IPS DF 19.7 (cell line): Measurements from ENCODE around the gene BAHCC1.

Experiments used
- DNase-seq: peaks from one replicate; pipeline ENCODE4 v3.0.0-alpha.2; 2013; ENCODE audit warnings: low read depth, low spot score

BAHCC1 gene

DNA sequence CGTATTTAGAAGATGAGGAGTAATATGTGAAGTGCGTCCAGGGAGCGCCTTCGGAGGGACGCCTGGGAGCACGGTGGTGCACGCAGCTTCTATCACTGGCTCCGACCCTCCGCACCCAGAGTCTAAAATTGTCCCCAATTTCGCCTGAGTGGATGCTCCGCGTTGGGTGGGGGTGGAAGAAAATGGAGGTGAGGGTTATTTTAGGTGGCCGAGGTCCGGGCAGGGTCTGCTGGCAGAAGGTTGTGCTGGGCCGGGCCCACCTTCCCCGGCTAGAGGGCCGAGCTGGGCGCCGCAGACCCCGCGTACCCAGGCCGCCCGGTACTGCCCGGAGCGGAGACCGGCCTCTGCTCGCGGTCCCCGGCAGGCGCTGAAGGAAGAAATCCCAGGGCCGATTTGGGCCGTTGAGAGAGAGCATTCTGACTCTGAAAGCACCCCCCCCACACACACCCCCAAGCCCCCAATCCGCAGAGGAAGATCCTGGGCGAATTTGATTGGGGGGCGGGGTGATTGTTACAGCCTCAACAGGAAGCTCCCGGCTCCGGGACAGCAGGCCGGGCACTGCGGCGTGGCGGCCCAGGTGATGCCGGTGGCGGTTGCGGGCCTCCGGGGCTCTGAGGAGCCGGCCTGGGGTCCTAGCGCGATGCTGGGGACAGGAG is 3.0 kb downstream of the BAHCC1 start:
- DNase-seq, result no peak

DNA sequence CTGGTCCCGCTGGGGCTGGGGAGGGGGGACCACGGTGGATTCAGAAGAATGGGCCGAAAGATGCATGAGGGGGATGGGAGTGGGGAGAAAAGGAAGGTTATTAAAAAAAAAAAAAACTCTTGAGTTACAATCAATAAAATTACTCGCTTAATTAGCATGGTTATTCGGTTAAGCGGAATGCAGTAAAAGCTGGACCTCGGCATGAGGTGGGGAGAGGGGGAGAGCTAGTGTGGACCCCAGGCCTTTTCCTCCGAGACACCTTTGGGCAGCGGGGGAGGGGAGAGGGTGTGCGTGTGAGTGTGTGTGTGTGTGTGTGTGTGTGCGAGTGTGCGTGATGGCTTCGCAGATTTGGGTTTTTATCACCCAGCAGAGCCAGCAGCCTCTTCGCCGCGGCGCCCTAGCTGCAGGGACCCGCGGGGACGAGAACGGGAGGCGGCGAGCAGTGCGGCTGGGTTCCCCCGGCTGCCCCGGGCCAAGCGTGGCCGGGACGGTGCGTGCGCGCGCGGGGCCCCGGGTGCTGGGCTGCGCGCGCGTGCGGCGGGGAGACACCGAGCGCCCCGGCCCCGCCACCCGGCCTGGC is 3.7 kb downstream of the BAHCC1 start:
- no peak for DNase-seq

DNA sequence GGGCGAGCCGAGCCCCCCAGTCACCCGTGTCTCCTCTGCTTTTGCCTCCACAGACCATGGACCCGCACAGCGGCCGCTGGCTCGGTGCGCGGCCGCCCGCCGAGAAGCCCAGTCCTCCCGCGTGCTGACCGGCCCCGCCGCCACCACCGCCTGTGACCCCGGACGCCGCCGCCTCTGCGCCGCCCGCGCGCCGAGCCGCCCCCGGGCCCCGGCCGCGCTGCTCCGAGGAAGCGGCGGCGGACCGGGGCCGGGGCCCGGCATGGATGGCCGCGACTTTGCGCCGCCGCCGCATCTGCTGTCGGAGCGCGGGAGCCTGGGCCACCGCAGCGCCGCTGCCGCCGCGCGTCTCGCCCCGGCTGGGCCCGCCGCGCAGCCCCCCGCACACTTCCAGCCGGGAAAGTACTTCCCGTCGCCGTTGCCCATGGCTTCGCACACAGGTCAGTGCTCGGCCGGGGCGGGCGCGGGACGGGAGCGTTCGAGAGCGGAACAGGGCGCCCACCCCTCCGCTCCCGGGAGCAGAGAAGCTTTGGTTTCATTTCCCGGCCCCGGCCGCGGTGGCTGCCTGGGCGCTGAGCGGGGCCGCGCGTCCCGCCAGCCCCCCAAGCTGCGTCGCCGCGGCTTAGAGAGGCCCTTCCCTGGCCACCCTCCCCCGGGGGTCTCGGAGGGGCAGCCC is 4.4 kb downstream of the BAHCC1 start:
- no peak for DNase-seq

DNA sequence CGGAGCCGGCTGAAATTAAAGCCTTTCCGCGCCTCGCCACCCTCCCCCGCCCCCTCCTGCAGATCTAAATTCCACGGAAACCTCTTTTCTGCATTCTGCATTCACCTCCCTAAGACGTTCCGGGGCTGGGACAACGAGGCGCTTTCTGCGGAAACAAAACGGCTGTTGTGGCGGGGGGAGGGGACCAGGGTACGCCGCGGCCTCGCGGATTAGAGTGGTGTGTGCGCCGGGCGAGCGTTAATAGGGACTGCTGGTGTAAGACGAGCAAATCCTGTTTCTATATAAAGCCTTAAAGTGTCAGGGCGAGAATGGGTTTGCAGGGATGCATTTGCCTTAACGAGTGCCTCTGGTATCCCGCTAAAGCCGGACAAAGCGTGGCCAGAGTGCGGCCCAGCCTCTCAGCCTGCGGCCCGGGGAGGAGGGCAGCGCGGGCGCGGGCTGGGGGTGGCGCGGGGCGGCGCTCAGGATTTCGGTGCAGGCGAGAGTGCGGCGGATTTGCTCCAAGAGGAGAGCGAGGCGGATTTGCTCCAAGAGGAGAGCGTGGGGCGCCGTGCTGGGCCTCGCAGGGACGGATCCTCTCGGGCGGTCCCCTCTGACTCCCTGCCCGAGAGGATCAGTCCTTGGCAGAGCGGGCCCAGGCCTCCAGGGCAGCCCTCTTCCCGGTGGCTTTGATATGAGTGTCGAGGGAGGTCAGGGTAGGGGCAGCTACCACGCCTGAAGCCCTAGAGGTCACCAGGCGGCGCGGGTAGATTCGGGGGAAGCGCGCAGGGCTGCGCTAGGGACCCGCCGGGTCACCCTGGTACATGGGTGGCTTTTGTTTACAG is 5.1 kb downstream of the BAHCC1 start:
- DNase-seq, result no peak

DNA sequence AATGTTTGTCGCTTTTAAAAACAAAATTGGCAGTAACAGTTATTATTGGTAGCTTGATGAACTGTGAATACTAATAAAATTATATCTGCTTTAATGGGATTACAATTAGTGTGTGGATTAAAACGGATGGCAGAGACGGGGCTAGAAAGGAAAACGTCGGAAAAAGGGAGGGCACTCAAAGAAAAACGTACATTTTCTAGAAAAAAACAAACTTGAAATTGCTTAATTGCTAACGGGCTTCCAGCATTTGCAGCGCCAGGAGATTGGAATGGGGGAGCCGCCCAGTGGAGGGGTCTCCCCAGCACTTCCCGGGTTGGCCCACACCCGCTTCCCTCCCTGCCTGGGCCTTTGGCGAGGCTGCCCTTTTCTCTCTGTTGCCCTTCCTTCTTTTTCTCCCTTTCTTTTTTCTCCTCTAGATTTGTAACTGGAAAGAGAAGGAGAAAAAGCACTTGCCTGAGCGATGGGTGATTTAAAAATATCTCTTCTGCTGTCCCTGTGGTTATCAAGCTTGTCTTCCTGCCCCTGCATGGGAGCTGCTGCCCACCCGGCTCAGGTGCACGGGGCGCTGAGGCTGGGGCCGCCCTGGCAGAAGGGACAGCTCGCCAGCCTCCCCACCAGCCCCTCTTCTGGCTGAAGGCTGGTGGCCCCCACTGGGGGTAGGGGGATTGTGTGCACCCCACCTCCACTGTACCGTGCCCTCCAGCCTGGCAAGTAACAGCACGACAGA is 5.9 kb downstream of the BAHCC1 start:
- DNase-seq, result no peak

DNA sequence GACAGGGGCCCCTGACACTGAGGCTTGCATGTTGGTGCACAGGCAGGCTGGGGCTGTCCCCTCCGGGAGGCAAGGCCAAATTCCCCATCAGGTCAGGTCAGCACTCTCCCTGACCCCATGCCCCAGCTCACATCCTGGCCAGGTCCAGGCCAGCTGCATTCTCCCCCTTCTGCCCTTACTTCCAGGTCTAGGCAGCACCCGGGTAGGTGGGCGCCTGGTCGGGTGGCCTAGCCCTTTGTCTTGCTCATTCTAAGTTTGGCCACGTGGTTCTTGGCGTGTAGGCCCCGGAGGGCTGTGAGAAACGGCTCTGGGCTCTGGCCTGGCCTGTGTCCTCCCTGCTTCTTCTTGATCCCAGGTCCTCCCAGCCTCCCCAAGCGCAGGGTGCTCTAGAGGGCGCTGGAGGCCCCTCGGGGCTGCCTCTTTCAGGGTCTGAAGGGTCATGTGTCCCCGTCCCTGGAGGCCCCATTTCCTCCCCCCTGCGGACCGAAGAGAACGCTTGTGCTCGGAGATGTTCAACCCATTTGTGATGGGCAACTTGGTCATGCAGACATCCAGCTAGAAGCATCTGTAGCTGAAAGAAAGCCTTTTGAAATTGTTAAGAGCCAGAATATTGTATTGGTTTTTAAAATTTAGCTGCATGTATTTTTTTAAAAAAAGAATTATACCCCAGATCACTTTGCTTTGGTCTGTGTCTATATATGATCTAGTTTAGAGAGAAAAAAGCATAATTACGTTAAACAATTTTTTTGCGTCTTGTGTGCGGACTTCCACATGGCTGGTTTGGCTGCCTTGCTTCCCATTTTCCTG is 6.7 kb downstream of the BAHCC1 start:
- DNase-seq, result no peak

DNA sequence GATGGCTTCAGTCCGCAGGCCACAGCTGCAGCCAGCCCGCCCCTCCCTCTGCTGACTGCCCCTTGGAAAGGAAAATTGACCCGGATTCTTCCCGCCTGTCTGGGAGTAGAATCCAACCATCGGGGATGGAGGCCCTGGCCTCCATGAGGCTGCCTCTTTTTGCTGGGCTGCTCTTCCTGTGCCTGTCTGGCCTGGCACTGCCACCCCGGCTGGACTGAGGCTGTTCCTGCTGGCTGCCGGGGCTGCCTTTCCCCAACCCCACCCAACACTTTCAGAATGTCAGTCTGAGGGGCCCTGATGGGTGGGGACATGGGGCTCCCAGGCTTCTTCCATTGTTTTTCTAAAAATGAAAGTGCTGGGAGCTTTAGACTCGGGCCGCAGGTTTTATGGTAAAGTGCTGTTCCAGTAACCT is 7.3 kb downstream of the BAHCC1 start:
- DNase-seq, result no peak

DNA sequence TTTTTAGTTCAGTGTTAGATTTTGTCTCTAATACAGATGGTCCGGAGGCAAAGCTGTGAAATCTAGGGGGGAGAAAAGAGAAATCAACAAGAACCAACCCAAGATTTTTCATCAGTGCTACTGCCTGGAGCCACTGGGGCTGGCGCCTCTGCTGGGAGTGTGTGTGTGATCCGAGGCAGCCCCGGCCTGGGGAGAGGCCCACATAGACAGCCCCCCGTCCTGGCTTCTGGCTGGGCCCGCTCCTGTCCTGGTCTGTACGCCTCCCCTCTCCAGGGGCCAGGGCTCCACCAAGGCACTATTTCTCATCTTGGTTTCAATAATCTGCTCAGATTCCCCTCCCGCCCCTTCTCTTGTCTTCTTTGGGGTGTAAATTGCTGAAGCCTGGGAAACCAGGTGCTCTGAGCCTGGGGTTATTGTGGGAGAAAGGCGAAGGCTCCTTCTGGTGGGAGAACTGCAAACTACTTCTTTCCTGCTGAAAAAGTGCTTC is 7.8 kb downstream of the BAHCC1 start:
- DNase-seq, result no peak

DNA sequence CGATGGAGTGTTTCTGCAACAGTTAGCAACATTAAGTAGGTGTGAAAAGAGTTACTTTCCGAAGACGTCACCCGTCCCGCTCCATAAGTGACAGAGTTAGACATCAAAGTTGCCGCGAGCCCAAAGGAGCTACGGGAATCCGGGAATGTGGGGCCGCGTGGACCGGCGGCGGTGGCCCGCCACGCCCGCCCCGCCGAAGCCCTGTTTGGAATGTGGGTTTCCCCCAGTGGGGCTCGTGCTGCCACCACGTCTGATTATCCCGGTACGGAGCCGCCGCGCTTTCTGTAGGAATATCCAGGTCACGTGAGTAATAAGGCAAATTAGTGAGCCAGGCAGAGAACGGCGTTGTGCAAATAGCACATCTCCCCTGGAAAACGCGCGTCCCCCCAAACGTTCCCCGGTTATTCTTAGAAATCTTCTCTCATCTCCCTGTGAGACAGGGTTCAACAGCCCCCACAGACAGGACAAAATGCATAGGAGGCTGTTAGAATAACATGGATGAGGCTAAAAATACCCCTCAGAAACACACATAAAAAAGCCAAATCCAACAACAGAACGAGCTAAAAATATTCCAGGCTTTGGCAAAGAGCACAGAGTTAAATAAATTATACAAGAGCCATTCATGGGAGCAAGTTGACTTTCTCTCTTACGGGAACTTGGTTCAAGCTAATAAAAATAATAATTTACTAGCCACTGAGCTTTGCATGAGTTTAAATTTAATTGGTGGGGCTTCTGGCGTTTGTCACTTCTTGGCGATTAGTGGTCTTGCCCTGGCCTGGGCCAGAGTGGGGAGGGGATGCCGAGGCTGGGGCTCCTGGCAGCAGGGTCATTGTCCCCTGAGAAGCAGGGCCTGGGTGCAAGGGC is 8.6 kb downstream of the BAHCC1 start:
- DNase-seq, result no peak

DNA sequence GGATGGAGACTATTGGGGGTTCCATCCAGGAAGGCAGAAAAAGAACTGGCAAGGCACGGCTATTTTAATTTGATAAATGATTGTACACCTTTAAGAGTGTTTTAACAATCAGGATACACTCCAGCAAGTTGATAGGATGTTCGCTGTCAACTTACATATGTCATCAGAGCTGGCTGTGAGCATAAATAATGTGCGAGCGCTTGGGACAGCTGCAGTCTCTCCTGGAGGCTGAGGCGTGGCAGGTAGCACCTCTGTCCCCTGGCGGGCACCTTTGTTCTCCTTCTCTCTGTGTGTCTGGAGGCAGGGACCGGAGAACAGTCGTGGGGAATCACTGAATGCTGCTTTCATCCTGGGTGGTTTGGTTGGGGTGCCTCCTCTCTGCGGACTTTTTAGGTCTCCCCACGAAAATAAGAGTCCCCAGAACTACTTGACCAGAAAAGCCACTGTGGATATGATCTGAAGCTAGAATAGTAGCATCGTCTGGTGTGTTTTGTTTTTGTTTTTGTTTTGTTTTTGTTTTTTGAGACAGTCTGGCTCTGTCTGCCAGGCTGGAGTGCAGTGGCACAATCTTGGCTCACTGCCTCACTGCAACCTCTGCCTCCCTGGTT is 9.4 kb downstream of the BAHCC1 start:
- DNase-seq, result no peak

DNA sequence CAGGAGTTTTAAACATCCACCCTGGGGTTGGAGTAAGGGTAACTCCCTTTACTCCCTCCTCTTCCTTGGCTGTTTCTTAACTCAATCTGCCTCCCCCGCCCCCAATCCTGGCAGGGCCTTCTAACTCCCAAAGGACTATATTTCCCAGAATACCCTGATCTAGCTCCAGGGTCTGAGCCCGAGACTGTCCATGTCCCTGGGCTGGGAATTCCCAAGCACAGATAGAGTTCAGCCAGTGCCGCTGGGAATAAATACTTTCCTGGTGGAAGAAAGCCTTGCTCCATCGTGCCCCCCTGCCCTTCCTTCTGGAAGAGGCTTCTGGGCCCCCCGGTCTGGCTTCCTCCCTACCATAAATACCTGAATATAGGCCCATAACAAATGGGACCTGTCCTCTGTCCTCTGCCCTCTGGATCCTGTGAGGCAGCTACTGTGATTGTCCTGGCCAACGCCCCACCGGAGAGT is 10.2 kb downstream of the BAHCC1 start:
- DNase-seq, result no peak

DNA sequence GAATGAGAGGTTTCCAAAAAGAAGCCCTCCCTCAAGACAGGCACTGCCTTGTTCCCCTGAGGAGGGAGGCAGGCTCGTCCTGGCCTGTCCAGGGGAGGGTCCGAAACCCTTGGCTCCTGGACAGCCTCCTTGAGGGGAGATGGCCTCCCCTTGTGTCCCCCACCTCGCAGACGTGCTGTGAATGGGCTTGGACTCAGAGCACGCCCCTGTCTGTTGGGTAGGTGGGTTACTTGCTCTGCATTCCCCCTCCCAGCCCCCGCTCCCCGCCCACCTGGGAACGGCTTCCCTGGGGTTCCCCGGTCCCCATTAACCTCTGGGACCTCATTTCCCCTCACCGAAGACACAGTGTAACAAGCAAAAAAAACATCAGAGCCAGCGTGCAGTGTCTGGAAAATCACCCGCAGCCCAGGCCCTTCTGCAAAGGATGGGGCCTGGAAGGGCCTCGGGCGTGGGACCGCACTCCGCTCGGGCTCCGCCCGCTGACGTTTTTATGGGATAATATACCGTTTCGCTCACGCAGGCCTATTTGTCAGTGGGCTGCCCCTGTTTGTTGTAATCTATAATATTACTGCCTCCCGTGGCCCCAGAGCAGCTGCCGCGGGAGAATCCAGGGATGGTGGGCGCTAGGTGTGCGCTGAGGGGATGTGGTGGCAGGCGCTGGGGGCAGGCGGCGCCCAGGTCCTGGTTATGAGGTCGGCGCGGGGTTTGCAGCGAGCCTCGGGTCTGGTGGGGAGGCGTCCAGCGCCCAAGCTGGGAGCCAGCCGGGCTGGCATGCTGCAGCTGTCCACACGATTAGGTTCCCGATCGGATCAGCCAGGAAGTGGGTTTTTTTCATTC is 11.1 kb downstream of the BAHCC1 start:
- no peak for DNase-seq

DNA sequence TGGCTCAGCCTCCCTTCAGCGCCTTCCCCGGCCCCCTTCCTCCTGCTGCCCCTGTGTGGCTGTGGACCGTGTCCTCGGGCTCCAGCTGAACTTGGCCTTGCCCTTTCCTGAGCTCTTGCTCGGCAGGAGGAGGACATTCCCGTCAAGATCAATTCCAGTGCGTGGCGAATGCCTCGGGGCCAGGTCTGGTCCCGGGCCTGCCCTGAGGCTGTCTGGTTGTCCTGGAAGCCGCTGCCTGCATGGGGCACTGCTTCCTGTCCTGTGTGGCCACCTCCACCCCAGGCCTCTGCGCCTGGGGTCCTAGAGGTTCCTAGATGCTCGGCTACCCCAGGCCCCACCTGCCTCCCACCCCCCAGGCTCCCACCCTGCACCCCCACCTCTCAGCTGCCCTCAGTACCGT is 12.8 kb downstream of the BAHCC1 start:
- DNase-seq, result no peak

DNA sequence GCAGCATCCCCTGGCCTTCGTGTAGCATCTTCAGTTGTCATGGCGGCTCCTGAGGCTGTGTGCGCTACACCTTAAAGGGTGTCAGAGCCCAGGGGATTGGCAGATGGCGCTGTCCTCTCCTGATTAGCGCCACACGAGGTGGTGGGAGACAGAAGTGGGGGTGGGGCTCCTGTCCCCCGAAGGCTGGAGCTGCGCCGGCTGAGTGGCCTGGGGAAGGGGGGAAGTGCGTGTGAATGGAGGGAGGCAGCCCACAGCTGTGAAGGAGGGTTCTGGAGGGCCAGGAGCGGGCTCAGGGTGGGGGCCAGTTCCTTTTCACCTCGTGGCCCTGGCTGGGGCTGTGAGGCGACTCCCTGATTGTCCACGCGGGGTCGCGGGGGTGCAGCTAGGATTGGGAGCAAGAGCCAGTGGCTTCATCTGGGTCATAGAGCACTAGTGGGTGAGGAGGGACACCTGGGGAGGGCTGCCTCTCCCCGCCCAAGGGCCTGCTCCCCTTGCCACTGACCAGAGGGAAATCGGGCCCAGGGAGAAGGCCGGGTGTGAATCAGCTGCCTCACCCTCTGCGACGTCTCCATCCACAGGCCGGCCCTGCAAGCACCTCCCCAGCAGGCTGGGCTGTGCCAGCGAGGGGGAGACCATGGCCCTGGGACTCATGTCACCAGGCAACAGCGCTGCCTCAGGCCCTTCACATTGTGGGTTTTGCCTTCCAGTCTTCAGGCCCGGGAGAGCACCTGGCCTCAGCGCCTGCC is 14.1 kb downstream of the BAHCC1 start:
- DNase-seq, result no peak

DNA sequence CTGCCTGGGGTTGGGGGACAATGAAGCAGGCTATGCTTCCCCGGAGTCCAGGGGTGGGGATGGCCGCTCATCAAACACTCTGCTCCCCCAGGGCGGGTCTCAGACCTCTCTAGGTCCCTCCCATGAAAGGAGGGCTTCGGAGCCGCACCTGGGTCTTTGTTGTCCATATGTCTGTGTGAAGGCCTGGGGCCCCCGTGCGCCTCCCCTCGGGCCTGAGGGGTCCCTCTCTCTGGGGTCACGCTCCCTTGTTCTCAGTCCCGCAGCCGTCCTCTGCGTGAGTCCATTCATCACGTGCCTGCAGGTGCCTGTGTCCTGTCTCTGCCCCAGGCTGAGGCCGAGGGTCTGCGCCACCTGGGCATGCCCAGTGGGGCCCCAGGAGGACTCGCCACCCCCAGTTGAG is 15.6 kb downstream of the BAHCC1 start:
- DNase-seq, result no peak

DNA sequence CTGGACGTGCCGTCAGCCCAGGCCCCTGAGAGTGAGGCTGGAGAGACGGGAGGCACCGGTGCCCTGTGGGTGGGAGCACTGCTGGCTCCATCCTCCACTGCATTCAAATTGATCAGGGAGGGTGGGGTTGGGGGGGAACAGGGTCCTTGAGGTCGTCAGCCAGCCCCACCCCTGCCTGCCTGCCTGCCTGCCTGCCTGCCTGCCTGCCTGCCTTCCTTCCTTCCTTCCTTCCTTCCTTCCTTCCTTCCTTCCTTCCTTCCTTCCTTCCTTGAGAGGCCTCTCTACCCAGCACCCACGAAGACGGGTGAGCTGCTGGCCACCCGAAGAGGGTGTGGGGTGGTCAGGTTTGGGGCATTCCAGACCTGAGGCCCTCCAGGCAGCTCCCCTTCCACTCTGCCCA is 16.0 kb downstream of the BAHCC1 start:
- DNase-seq, result no peak

DNA sequence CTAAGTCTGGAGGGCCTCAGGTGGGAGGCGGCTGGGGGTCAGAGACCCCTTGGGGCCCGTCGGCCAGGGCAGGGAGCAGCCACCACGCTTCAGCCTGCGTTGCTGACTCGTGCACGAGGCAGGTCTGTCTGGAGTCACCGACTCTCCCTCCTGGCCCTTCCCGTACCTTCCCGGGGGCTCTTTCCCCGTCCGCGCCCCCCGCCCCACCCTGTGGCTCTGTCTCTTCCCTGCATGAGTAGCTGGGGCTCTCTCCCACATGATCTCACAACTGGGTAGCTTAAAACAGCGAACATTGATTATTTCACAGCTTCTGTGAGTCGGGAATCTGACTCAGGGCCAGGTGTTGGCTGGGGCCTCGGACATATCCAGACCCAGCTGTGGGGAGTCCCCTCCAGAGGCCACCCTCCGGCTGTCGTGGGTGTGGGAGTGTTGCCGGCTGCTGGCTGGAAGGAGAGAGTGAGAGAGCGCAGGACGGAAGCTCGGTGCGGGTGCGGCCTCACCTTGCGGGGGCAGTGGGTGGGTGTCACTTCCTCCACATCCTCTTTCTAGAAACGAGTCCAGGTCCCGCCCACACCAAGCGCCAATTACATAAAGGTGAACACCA is 17.3 kb downstream of the BAHCC1 start:
- DNase-seq, result no peak
